ENCODE results near the gene CNTN5.

The CNTN5 gene

GRCh38 chr11:99037057-99037456, 16.3 kb downstream of the CNTN5 start:
- H3K27ac ChIP-seq (ENCODE audit: poor library complexity, severe bottlenecking), result no peak overlapping the region
- no peaks in the 10 kb centered on the region for H3K36me3 ChIP-seq (ENCODE audit: low read depth)
- no peaks in the 10 kb centered on the region for H3K9me3 ChIP-seq (ENCODE audit: severe bottlenecking)
- H3K4me3 ChIP-seq (ENCODE audit: severe bottlenecking), result no peak overlapping the region
- H3K27me3 ChIP-seq (ENCODE audit: insufficient read depth, poor library complexity, severe bottlenecking), result no peaks in the 10 kb centered on the region
- H3K4me1 ChIP-seq (ENCODE audit: insufficient read depth, poor library complexity, severe bottlenecking), result no peaks in the 10 kb centered on the region
- ATAC-seq (ENCODE audit: low read depth) (no peak), DNase-seq (ENCODE audit: low spot score) (no peak)
- TF ChIP-seq, protein P1, sequence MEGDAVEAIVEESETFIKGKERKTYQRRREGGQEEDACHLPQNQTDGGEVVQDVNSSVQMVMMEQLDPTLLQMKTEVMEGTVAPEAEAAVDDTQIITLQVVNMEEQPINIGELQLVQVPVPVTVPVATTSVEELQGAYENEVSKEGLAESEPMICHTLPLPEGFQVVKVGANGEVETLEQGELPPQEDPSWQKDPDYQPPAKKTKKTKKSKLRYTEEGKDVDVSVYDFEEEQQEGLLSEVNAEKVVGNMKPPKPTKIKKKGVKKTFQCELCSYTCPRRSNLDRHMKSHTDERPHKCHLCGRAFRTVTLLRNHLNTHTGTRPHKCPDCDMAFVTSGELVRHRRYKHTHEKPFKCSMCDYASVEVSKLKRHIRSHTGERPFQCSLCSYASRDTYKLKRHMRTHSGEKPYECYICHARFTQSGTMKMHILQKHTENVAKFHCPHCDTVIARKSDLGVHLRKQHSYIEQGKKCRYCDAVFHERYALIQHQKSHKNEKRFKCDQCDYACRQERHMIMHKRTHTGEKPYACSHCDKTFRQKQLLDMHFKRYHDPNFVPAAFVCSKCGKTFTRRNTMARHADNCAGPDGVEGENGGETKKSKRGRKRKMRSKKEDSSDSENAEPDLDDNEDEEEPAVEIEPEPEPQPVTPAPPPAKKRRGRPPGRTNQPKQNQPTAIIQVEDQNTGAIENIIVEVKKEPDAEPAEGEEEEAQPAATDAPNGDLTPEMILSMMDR (IDR thresholded peaks at IDR 0.05; ENCODE audit: poor library complexity, severe bottlenecking), result no peak

- Histone ChIP-seq H3K4me1 (ENCODE audit: insufficient read depth, poor library complexity, severe bottlenecking) (no peaks in the 10 kb centered on the region), H3K9me3 (ENCODE audit: severe bottlenecking) (no peaks in the 10 kb centered on the region), H3K36me3 (ENCODE audit: low read depth) (no peaks in the 10 kb centered on the region), H3K4me3 (ENCODE audit: severe bottlenecking) (no peak overlapping the region), H3K27ac (ENCODE audit: poor library complexity, severe bottlenecking) (no peak overlapping the region), H3K27me3 (ENCODE audit: insufficient read depth, poor library complexity, severe bottlenecking) (no peaks in the 10 kb centered on the region)
- TF ChIP-seq, protein P1 (IDR thresholded peaks at IDR 0.05; ENCODE audit: poor library complexity, severe bottlenecking), result no peak
- ATAC-seq (ENCODE audit: low read depth) (no peak), DNase-seq (ENCODE audit: low spot score) (no peak)
These were observed 42.6 kb downstream of the CNTN5 start for GRCh38 chr11:99063331-99063730.

GRCh38 chr11:99065121-99065520, 44.4 kb downstream of the CNTN5 start:
- no peaks in the 10 kb centered on the region for H3K36me3 ChIP-seq (ENCODE audit: low read depth)
- ATAC-seq (ENCODE audit: low read depth) (no peak), DNase-seq (ENCODE audit: low spot score) (no peak)
- H3K27me3 ChIP-seq (ENCODE audit: insufficient read depth, poor library complexity, severe bottlenecking), result no peaks in the 10 kb centered on the region
- no peak overlapping the region for H3K27ac ChIP-seq (ENCODE audit: poor library complexity, severe bottlenecking)
- H3K9me3 ChIP-seq (ENCODE audit: severe bottlenecking), result no peaks in the 10 kb centered on the region
- TF ChIP-seq, protein P1 (IDR thresholded peaks at IDR 0.05; ENCODE audit: poor library complexity, severe bottlenecking), result no peak
- no peaks in the 10 kb centered on the region for H3K4me1 ChIP-seq (ENCODE audit: insufficient read depth, poor library complexity, severe bottlenecking)
- no peak overlapping the region for H3K4me3 ChIP-seq (ENCODE audit: severe bottlenecking)

- H3K4me3 ChIP-seq (ENCODE audit: severe bottlenecking), result no peak overlapping the region
- no peak overlapping the region for H3K27ac ChIP-seq (ENCODE audit: poor library complexity, severe bottlenecking)
- DNase-seq (ENCODE audit: low spot score), result no peak
- no peaks in the 10 kb centered on the region for H3K36me3 ChIP-seq (ENCODE audit: low read depth)
- TF ChIP-seq, protein P1 (IDR thresholded peaks at IDR 0.05; ENCODE audit: poor library complexity, severe bottlenecking), result no peak
- no peaks in the 10 kb centered on the region for H3K27me3 ChIP-seq (ENCODE audit: insufficient read depth, poor library complexity, severe bottlenecking)
- H3K9me3 ChIP-seq (ENCODE audit: severe bottlenecking), result no peaks in the 10 kb centered on the region
- ATAC-seq (ENCODE audit: low read depth), result no peak
- no peaks in the 10 kb centered on the region for H3K4me1 ChIP-seq (ENCODE audit: insufficient read depth, poor library complexity, severe bottlenecking)
These were observed 46.0 kb downstream of the CNTN5 start for GRCh38 chr11:99066618-99067317.

GRCh38 chr11:99068832-99069231, 48.1 kb downstream of the CNTN5 start:
- Histone ChIP-seq H3K9me3 (ENCODE audit: severe bottlenecking) (no peaks in the 10 kb centered on the region), H3K27ac (ENCODE audit: poor library complexity, severe bottlenecking) (no peak overlapping the region), H3K4me3 (ENCODE audit: severe bottlenecking) (no peak overlapping the region), H3K36me3 (ENCODE audit: low read depth) (no peaks in the 10 kb centered on the region), H3K4me1 (ENCODE audit: insufficient read depth, poor library complexity, severe bottlenecking) (no peaks in the 10 kb centered on the region), H3K27me3 (ENCODE audit: insufficient read depth, poor library complexity, severe bottlenecking) (no peaks in the 10 kb centered on the region)
- peak; percentile 46; the same call in 1 of the 3 replicates for ATAC-seq (ENCODE audit: low read depth)
- no peak for DNase-seq (ENCODE audit: low spot score)
- TF ChIP-seq, protein P1 (IDR thresholded peaks at IDR 0.05; ENCODE audit: poor library complexity, severe bottlenecking), result no peak
